Transverse colon (tissue), 4 donors: Measurements from ENCODE around the gene ATF5.

Experiments
- CTCF ChIP-seq, 5 experiments: fragments of 200-600 bp in 3 of 5; fragments of 450-650 bp in 2 of 5; sonication (generic) in 3 of 5; IDR thresholded peaks; 1 replicate in 2 of 5; 2 replicates in 3 of 5; pipeline ENCODE4 v1.5.1; 2016 to 2017; ENCODE audit warnings: antibody characterized with exemption in 5 of 5, inconsistent platforms in 3 of 5, mild to moderate bottlenecking in 2 of 5, moderate library complexity in 1 of 5
- EP300 ChIP-seq: sonication (generic); formaldehyde crosslinking; IDR thresholded peaks from one replicate; pipeline ENCODE4 v1.6.1; 2017; ENCODE audit warnings: antibody characterized with exemption, low read depth
- POLR2AphosphoS5 ChIP-seq, 3 donors: sonication (generic); formaldehyde crosslinking; IDR thresholded peaks; one replicate each; pipeline ENCODE4 v1.6.1; 2016; ENCODE audit warnings: antibody characterized with exemption in 3 of 3

DNA sequence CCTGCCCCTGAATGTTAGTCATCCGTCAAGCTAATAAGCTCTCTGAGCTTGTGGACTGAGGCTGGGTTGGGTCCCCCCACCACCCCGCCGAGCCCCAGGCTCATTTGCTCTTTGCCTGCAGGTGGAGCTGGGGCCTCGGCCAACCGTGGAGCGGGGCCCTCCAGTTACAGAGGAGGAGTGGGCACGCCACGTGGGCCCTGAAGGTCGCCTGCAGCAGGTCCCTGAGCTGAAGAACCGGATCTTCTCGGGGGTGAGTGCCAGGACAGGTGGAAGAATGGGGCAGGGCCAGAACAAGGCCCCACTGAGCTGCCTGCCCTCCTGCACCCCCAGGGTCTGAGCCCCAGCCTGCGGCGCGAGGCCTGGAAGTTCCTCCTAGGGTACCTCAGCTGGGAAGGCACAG lies 46.4 kb upstream of the ATF5 start:
- no peak for TF ChIP-seq CTCF (IDR thresholded peaks at IDR 0.05)
- no peak for TF ChIP-seq POLR2AphosphoS5 (IDR thresholded peaks at IDR 0.05)
- TF ChIP-seq EP300: no peak
